Measurements from ENCODE around the gene C16orf74. TPM values are rescaled to one million over a fixed set of nuclear protein-coding genes. Genes with fewer than 3 reads are reported as not detected.
A peak's percentile ranks its signal among the peaks of the same experiment; 100 is the strongest.

Gene C16orf74
- total RNA-seq = 1 to 10 TPM in 1 of 2 donors, not detected in 1; 1.2 TPM

GRCh38 chr16:85750827-85751697, at the start of gene C16orf74:
Gene C16orf74, minus strand, starts transcription at chr16:85751096. Its CDS starts 15,879 bp downstream, at chr16:85735217.
- H3K4me1 Mint-ChIP-seq (ENCODE audit: low read depth) = peaks cover 16% of the 10 kb centered on the region
- DNase-seq (peak; percentile 18 to 19), ATAC-seq (replicated peaks in 1 of 2) (peak; percentile 84 to 85)
- H3K9me3 Mint-ChIP-seq = no peaks in the 10 kb centered on the region
- H3K27ac Mint-ChIP-seq = no peak within 1 kb of the TSS
- H3K27me3 Mint-ChIP-seq (ENCODE audit: low read depth) = peaks cover 23% of the 10 kb centered on the region
- peak within 1 kb of the TSS; percentile 84 to 89 for H3K4me3 Mint-ChIP-seq
- no peaks in the 10 kb centered on the region for H3K36me3 Mint-ChIP-seq (ENCODE audit: insufficient read depth in 2 of 2)

GRCh38 chr16:85800321-85800669, 49.4 kb upstream of the C16orf74 start:
- H3K27ac Mint-ChIP-seq = peak overlapping the region; percentile 93
- peaks cover 22 to 37% of the 10 kb centered on the region in 2 donors for H3K36me3 Mint-ChIP-seq (ENCODE audit: insufficient read depth in 2 of 2)

GRCh38 chr16:85799497-85800320, 48.8 kb upstream of the C16orf74 start, which contains the start of the genes COX4I1 and EMC8:
Gene COX4I1, plus strand, starts transcription at chr16:85799695. Its CDS starts 1,511 bp downstream, at chr16:85801206.
Gene EMC8, minus strand, starts transcription at chr16:85799544. Its CDS starts 249 bp downstream, at chr16:85799295.
- H3K36me3 Mint-ChIP-seq (ENCODE audit: insufficient read depth in 2 of 2) = peaks cover 21 to 34% of the 10 kb centered on the region in 2 donors
- no peaks in the 10 kb centered on the region for H3K27me3 Mint-ChIP-seq (ENCODE audit: low read depth)
- H3K9me3 Mint-ChIP-seq = no peaks in the 10 kb centered on the region
- peak within 1 kb of the TSS; percentile 93 for H3K27ac Mint-ChIP-seq
- ATAC-seq (replicated peaks in 1 of 2) (peak; percentile 95 to 97), DNase-seq (peak; percentile 95 to 96)
- H3K4me1 Mint-ChIP-seq (ENCODE audit: low read depth) = peaks cover 63% of the 10 kb centered on the region
- peak within 1 kb of the TSS; percentile 91 to 92 for H3K4me3 Mint-ChIP-seq

More at GRCh38 chr16:85800321-85800669, 49.4 kb upstream of the C16orf74 start:
- peaks cover 63% of the 10 kb centered on the region for H3K4me1 Mint-ChIP-seq (ENCODE audit: low read depth)
- H3K9me3 Mint-ChIP-seq = no peaks in the 10 kb centered on the region
- peak overlapping the region; percentile 90 to 92 for H3K4me3 Mint-ChIP-seq
- H3K27me3 Mint-ChIP-seq (ENCODE audit: low read depth) = no peaks in the 10 kb centered on the region
- peak in 1 of 2 donors; percentile 23 for ATAC-seq (replicated peaks in 1 of 2)
- peak in 1 of 2 donors; percentile 35 for DNase-seq

GRCh38 chr16:85798901-85799496, 48.1 kb upstream of the C16orf74 start:
- ATAC-seq (replicated peaks in 1 of 2) (peak; percentile 42 to 47), DNase-seq (peak; percentile 39 to 55)
- Mint-ChIP-seq H3K27me3 (ENCODE audit: low read depth) (no peaks in the 10 kb centered on the region), H3K36me3 (ENCODE audit: insufficient read depth in 2 of 2) (peaks cover 20 to 31% of the 10 kb centered on the region in 2 donors), H3K27ac (peak overlapping the region; percentile 87), H3K4me3 (peak overlapping the region; percentile 91 to 92), H3K9me3 (no peaks in the 10 kb centered on the region), H3K4me1 (ENCODE audit: low read depth) (peaks cover 62% of the 10 kb centered on the region)

GRCh38 chr16:85798283-85798776, 47.4 kb upstream of the C16orf74 start:
- ATAC-seq (replicated peaks in 1 of 2) (no peak), DNase-seq (no peak)
- Mint-ChIP-seq H3K27me3 (ENCODE audit: low read depth) (no peaks in the 10 kb centered on the region), H3K4me3 (peak overlapping the region; percentile 91 to 92), H3K36me3 (ENCODE audit: insufficient read depth in 2 of 2) (peaks cover 15 to 26% of the 10 kb centered on the region in 2 donors), H3K27ac (peak overlapping the region; percentile 87), H3K9me3 (no peaks in the 10 kb centered on the region), H3K4me1 (ENCODE audit: low read depth) (peaks cover 55% of the 10 kb centered on the region)

GRCh38 chr16:85796599-85796998, 45.7 kb upstream of the C16orf74 start:
- Mint-ChIP-seq H3K4me1 (ENCODE audit: low read depth) (peaks cover 53% of the 10 kb centered on the region), H3K36me3 (ENCODE audit: insufficient read depth in 2 of 2) (peaks cover 14 to 25% of the 10 kb centered on the region in 2 donors), H3K4me3 (no peak overlapping the region), H3K27me3 (ENCODE audit: low read depth) (no peaks in the 10 kb centered on the region), H3K27ac (no peak overlapping the region), H3K9me3 (no peaks in the 10 kb centered on the region)
- no peak for ATAC-seq (replicated peaks in 1 of 2)
- DNase-seq = no peak

GRCh38 chr16:85796152-85796551, 45.3 kb upstream of the C16orf74 start:
- Mint-ChIP-seq H3K9me3 (no peaks in the 10 kb centered on the region), H3K27me3 (ENCODE audit: low read depth) (no peaks in the 10 kb centered on the region), H3K4me3 (no peak overlapping the region), H3K36me3 (ENCODE audit: insufficient read depth in 2 of 2) (peaks cover 14 to 28% of the 10 kb centered on the region in 2 donors), H3K27ac (no peak overlapping the region), H3K4me1 (ENCODE audit: low read depth) (peaks cover 57% of the 10 kb centered on the region)
- no peak for ATAC-seq (replicated peaks in 1 of 2)
- no peak for DNase-seq

GRCh38 chr16:85794696-85795095, 43.8 kb upstream of the C16orf74 start:
- H3K27me3 Mint-ChIP-seq (ENCODE audit: low read depth) = no peaks in the 10 kb centered on the region
- peaks cover 14 to 31% of the 10 kb centered on the region in 2 donors for H3K36me3 Mint-ChIP-seq (ENCODE audit: insufficient read depth in 2 of 2)
- H3K9me3 Mint-ChIP-seq = no peaks in the 10 kb centered on the region
- no peak overlapping the region for H3K27ac Mint-ChIP-seq
- no peak for ATAC-seq (replicated peaks in 1 of 2)
- H3K4me3 Mint-ChIP-seq = no peak overlapping the region
- DNase-seq = no peak
- peaks cover 54% of the 10 kb centered on the region for H3K4me1 Mint-ChIP-seq (ENCODE audit: low read depth)

GRCh38 chr16:85793662-85794298, 42.9 kb upstream of the C16orf74 start:
- Mint-ChIP-seq H3K27ac (no peak overlapping the region), H3K9me3 (no peaks in the 10 kb centered on the region), H3K4me1 (ENCODE audit: low read depth) (peaks cover 54% of the 10 kb centered on the region), H3K27me3 (ENCODE audit: low read depth) (no peaks in the 10 kb centered on the region), H3K36me3 (ENCODE audit: insufficient read depth in 2 of 2) (peaks cover 14 to 31% of the 10 kb centered on the region in 2 donors), H3K4me3 (no peak overlapping the region)
- ATAC-seq (replicated peaks in 1 of 2) (no peak), DNase-seq (no peak)

GRCh38 chr16:85789773-85790172, 38.9 kb upstream of the C16orf74 start:
- H3K4me1 Mint-ChIP-seq (ENCODE audit: low read depth) = peaks cover 22% of the 10 kb centered on the region
- H3K27me3 Mint-ChIP-seq (ENCODE audit: low read depth) = no peaks in the 10 kb centered on the region
- DNase-seq (no peak), ATAC-seq (replicated peaks in 1 of 2) (no peak)
- H3K36me3 Mint-ChIP-seq (ENCODE audit: insufficient read depth in 2 of 2) = peaks cover 7 to 21% of the 10 kb centered on the region in 2 donors
- no peak overlapping the region for H3K4me3 Mint-ChIP-seq
- H3K27ac Mint-ChIP-seq = no peak overlapping the region
- no peaks in the 10 kb centered on the region for H3K9me3 Mint-ChIP-seq

- H3K4me3 Mint-ChIP-seq = no peak overlapping the region
- H3K4me1 Mint-ChIP-seq (ENCODE audit: low read depth) = peaks cover 22% of the 10 kb centered on the region
- no peak overlapping the region for H3K27ac Mint-ChIP-seq
- H3K36me3 Mint-ChIP-seq (ENCODE audit: insufficient read depth in 2 of 2) = peaks cover 7 to 19% of the 10 kb centered on the region in 2 donors
- no peaks in the 10 kb centered on the region for H3K9me3 Mint-ChIP-seq
- DNase-seq (no peak), ATAC-seq (replicated peaks in 1 of 2) (no peak)
- H3K27me3 Mint-ChIP-seq (ENCODE audit: low read depth) = no peaks in the 10 kb centered on the region
These were observed 37.9 kb upstream of the C16orf74 start for GRCh38 chr16:85788819-85789218.

- no peak overlapping the region for H3K4me3 Mint-ChIP-seq
- no peak overlapping the region for H3K27ac Mint-ChIP-seq
- H3K36me3 Mint-ChIP-seq (ENCODE audit: insufficient read depth in 2 of 2) = peaks cover 0 to 6% of the 10 kb centered on the region in 2 donors
- no peaks in the 10 kb centered on the region for H3K9me3 Mint-ChIP-seq
- no peak for DNase-seq
- H3K4me1 Mint-ChIP-seq (ENCODE audit: low read depth) = peaks cover 9% of the 10 kb centered on the region
- no peak for ATAC-seq (replicated peaks in 1 of 2)
- H3K27me3 Mint-ChIP-seq (ENCODE audit: low read depth) = no peaks in the 10 kb centered on the region
These were observed 35.0 kb upstream of the C16orf74 start for GRCh38 chr16:85785927-85786326.
